Measurements from ENCODE around the gene NUPR2.
"Not testable (repeated sequence)": the region's sequence is repeated elsewhere in the genome, so short reads cannot be mapped to it uniquely, and the experiment has no call there.

The NUPR2 gene

GRCh38 chr7:56115852-56116538 is at the start of gene NUPR2:
TSS of gene NUPR2 (minus strand) at chr7:56116417. CDS start at chr7:56116314, 103 bp downstream.
- DNase-seq, result peak; percentile 57

- no peak for DNase-seq
Measured at GRCh38 chr7:56157238-56157790, 41.1 kb upstream of the NUPR2 start.

GRCh38 chr7:56131062-56131461 is 14.8 kb upstream of the NUPR2 start:
- not testable (repeated sequence) for DNase-seq

GRCh38 chr7:56127241-56127975 is 11.2 kb upstream of the NUPR2 start:
- no peak for DNase-seq

- DNase-seq, result no peak
Measured at GRCh38 chr7:56125831-56126230, 9.6 kb upstream of the NUPR2 start.

- no peak for DNase-seq
Measured at GRCh38 chr7:56124981-56125380, 8.8 kb upstream of the NUPR2 start.

GRCh38 chr7:56121440-56121839 is 5.2 kb upstream of the NUPR2 start:
- peak; percentile 25 for DNase-seq

- DNase-seq, result not testable (repeated sequence)
Measured at GRCh38 chr7:56112244-56112643, 4.0 kb downstream of the NUPR2 start.

- DNase-seq, result no peak
Measured at GRCh38 chr7:56110611-56111010, 5.6 kb downstream of the NUPR2 start.

GRCh38 chr7:56107954-56108258 is 8.3 kb downstream of the NUPR2 start:
- DNase-seq, result no peak

GRCh38 chr7:56106108-56107073 is 9.8 kb downstream of the NUPR2 start, which contains the start of gene CHCHD2:
TSS of gene CHCHD2 (minus strand) at chr7:56106476. CDS start at chr7:56106413, 63 bp downstream.
- DNase-seq, result peak; percentile 97

- peak; percentile 69 for DNase-seq
Measured at GRCh38 chr7:56105508-56105907, 10.7 kb downstream of the NUPR2 start.

GRCh38 chr7:56104138-56104537 is 12.1 kb downstream of the NUPR2 start:
- not testable (repeated sequence) for DNase-seq

- no peak for DNase-seq
Measured at GRCh38 chr7:56099653-56100052, 16.6 kb downstream of the NUPR2 start.

- DNase-seq, result not testable (repeated sequence)
Measured at GRCh38 chr7:56098187-56099008, 17.8 kb downstream of the NUPR2 start.

- DNase-seq, result no peak
Measured at GRCh38 chr7:56097700-56098099, 18.5 kb downstream of the NUPR2 start.

- DNase-seq, result no peak
Measured at GRCh38 chr7:56092789-56093531, 23.3 kb downstream of the NUPR2 start, which contains the start of gene PHKG1. TSS of gene PHKG1 (minus strand) at chr7:56092952. CDS start at chr7:56088941, 4,011 bp downstream.

- not testable (repeated sequence) for DNase-seq
Measured at GRCh38 chr7:56092388-56092787, 23.8 kb downstream of the NUPR2 start.

GRCh38 chr7:56091591-56091990 is 24.6 kb downstream of the NUPR2 start:
- DNase-seq, result no peak

- no peak for DNase-seq
Measured at GRCh38 chr7:56087445-56087844, 28.8 kb downstream of the NUPR2 start.

- no peak for DNase-seq
Measured at GRCh38 chr7:56086761-56087160, 29.5 kb downstream of the NUPR2 start.
